NCI-H69 (cell line): ENCODE data around the gene ARAF.

Experiments used
- DNase-seq: peaks from one replicate; lab custom pipeline; 2025; lab: John Stamatoyannopoulos, UW

Gene ARAF

GRCh38 chrX:47564438-47565085 lies 3.6 kb downstream of the ARAF start:
- DNase-seq: no peak

DNA sequence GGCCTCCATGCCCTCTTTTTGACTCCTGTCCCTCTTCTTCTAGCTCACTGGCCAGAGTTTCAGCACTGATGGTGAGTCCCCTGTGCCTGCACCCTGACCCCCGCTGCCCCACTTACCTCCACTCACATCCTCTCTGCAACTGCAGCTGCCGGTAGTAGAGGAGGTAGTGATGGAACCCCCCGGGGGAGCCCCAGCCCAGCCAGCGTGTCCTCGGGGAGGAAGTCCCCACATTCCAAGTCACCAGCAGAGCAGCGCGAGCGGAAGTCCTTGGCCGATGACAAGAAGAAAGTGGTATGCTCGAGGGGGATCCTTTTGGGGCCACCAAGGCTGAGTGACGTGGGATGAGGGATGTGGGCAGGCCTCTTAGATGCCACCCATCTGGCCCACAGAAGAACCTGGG lies 5.8 kb downstream of the ARAF start:
- DNase-seq: no peak

GRCh38 chrX:47568656-47569295 lies 7.8 kb downstream of the ARAF start:
- DNase-seq: peak; percentile 41

- DNase-seq: no peak
Observed at GRCh38 chrX:47570794-47571193, 9.8 kb downstream of the ARAF start.

GRCh38 chrX:47571215-47571614 lies 10.2 kb downstream of the ARAF start:
- DNase-seq: no peak

DNA sequence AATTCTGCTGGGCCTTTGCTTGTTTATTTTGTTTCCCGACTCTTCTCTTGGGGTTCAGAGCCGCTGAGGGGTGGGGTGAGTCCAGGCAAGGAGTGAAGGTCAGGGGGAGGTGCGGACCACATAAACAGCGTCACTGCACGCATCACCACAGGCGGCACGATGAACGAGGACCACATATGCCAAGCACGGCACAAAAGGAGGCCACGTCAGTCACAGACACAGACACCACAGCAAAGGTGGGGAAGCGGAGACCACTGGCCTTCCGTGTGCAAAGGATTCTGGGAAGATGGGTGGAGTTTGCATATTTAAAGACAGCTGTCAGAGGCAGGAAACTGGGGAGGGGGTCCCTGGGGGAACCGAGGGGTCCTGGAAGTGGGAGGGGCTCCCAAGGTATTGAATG lies 10.9 kb downstream of the ARAF start:
- DNase-seq: no peak

DNA sequence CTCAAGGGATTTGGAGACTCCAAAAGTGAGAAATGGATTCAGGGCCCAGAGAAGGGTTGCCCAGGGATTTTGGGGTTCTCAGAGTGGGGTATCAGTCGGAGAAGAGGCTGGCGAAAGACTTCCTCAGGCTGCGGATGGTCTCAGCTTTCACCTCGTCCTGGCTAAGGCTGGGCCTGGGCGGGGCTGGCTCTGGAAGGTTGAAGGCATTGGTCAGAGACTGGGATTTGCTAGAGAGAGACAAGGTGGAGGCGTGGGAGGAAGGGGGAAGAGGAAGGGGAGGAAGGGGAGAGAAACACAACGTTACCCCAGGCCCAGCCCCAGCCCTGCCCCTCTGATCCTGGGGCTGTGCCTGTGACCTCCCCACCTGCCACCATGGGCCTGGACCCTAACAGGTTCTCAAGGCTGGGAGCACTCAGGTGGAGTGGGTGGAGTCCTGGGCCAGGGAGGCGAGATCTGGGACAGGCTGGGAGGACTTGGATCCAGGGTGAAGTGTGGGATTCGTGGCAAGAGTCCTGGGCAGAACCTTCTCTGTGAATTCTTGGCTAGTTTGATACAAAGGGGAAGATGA lies 11.9 kb downstream of the ARAF start:
- no peak for DNase-seq

GRCh38 chrX:47573341-47574075 lies 12.5 kb downstream of the ARAF start:
- DNase-seq: no peak

- no peak for DNase-seq
Observed at GRCh38 chrX:47574076-47574546, 13.1 kb downstream of the ARAF start.

- DNase-seq: no peak
Observed at GRCh38 chrX:47574547-47575301, 13.7 kb downstream of the ARAF start.

GRCh38 chrX:47576021-47576898 lies 15.3 kb downstream of the ARAF start:
- DNase-seq: no peak

GRCh38 chrX:47577424-47577823 lies 16.4 kb downstream of the ARAF start:
- no peak for DNase-seq

GRCh38 chrX:47577901-47578300 lies 16.9 kb downstream of the ARAF start:
- DNase-seq: no peak

DNA sequence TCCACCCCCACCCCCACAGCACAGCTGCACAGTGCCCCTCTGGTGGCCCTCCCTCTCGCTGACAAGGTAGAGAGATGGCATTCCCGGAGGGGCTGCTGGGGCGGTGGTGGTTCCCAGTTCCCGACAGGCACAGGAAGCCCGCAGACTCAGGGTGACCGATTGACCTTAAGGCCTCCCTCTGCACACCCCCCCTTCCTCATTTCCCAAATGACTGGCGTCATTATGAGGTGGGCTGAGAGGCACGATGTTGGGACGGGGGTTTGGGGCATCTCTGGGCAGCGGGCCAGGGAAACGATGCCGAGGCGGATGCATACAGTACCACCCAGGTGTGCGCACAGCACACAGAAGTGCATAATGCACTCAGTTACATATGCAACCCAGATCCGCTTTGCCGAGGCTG lies 17.7 kb downstream of the ARAF start:
- DNase-seq: no peak

GRCh38 chrX:47579537-47579936 lies 18.5 kb downstream of the ARAF start:
- no peak for DNase-seq

DNA sequence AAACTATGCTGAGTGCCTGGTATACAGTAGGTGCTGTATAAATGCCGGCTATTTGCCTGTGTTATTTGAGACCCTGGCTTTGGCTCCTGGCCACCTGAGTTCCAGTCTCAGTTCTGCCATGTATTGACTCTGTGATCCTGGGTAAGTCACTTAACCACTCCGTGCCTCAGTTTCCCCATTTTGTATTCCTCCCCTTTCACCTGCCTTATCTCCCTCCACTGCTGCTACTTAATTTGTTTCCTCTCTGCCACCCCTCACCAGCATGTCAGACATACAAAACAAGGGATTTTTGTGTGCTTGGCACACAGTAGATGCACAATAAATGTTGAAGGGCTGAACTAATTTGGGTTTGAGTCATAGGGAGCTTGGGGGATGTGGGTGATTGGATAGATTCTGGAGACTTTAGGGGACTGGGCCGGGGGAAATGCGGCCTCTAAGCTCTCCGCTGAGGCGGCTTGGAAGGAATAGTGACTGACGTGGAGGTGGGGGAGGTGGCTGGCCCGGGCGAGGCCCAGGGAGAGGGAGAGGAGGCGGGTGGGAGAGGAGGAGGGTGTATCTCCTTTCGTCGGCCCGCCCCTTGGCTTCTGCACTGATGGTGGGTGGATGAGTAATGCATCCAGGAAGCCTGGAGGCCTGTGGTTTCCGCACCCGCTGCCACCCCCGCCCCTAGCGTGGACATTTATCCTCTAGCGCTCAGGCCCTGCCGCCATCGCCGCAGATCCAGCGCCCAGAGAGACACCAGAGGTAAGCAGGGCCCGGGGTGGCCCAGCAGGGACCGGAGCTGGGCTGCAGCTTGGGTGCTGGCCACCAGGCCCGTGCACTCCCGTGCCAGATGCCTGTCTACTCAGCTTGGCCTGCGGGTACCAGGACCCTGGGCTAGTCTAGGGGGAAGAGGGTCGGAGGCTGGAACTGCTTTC lies 21.0 kb downstream of the ARAF start, which contains the start of gene TIMP1:
Gene TIMP1, plus strand, starts transcription at position 706 of the 917 bp plus-strand sequence. CDS start 980 bp downstream, outside the sequence.
- DNase-seq: peak; percentile 92

DNA sequence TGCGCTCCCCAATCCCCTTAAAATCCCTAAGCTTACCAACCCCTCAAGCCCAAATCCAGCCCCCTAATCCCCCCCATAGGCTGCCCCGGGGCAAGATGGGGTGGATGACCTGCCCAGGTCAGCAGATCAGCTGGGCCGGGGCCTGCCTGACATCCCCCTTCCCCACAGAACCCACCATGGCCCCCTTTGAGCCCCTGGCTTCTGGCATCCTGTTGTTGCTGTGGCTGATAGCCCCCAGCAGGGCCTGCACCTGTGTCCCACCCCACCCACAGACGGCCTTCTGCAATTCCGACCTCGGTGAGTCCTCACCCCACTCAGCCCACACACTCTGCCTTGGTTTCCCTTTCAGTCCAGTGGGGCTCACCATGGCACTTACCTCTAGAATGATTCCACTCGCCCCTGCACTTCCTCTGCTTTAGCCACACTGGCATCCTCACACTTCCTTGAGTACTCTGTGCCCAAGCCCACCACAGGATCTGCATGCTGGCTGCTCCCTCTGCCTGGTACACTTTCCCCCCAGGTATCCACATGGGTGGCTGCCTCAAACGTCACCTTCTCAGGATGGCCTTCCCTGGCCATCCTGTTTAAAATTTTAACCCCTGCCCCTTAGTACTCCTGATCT lies 22.3 kb downstream of the ARAF start:
- DNase-seq: no peak

- DNase-seq: no peak
Observed at GRCh38 chrX:47584714-47585113, 23.7 kb downstream of the ARAF start.

GRCh38 chrX:47585273-47585672 lies 24.3 kb downstream of the ARAF start:
- no peak for DNase-seq
